Measurements from ENCODE around the gene BARX1.

Gene BARX1

DNA sequence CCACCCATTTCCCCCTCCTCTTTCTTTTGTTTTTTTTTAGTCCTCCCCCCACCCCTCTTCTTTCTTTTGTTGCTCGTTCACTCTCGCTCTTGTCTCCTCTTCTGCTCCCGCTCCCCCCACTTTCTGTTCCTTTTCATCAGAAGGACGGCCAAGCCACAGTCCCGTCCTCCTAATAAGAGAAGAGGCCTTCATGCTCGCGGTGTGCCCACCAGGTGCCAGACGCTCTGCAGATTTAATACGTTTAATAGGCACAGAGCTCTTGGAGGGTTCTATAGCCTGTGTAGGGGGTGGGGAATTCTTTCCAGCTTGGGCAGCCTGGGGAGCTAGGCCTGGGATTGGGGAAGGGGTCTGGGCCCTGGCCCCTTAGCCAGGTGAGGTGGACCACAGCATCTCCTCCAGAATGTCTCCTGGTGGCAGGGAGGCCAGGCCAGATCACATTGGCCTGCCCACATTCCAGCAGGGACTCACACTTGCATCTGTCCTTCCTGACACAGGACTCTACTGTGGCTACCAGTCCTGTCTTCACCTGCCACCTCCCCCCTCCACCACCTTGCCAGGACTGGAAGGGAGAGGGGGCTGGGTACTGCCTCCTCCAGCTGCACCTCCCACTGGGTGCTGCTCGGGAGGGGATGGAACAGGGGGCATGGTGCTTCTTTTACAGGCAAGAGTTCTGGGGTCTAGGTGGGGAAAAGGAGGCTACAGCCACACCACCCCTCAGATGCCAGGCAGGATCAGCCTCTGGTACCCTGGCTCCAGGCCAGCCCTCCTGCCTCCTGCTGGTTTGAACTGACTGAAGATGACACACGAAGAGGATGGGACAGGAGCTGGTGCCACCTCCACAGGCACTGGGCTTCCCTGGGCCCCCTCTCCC is 6.1 kb upstream of the BARX1 start:
- no peak for DNase-seq (ENCODE audit: low read depth)

DNA sequence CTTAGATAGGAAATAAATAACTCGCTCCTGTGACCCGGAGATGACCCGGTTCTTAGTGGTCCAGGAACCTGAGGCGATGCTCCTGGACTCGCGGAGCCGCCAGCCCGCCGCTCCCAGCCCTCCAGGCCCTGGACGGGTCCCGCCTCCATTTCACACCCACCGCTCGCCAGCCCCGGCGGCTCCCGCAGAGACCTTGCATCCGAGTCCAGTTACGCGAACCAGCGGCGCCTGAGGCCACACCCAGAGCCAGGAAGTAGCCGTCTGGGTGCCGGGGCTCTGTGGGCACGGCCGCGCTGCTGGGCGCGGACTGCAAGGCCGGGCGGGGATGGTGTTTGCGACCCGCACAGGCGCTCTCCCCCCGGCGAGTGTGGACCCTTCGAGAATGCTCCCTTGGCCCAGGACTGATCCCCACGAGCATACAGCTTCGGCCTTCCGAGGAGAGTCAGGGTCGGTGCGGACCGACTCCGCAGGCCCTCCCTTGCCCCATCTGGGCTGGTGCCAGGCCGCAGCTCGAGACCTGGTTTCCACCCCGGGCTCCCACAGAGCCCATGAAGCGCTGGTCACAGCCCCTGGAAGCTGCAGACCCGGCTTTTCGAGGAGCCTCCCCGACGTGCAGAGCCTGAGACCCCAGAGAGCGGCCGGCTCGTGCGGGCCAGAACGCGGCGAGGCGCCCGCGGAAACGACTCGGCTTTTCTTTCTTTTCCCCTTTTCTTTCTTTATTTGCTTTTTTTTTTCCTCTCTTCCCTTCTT is 5.2 kb upstream of the BARX1 start:
- TF ChIP-seq, protein P1, sequence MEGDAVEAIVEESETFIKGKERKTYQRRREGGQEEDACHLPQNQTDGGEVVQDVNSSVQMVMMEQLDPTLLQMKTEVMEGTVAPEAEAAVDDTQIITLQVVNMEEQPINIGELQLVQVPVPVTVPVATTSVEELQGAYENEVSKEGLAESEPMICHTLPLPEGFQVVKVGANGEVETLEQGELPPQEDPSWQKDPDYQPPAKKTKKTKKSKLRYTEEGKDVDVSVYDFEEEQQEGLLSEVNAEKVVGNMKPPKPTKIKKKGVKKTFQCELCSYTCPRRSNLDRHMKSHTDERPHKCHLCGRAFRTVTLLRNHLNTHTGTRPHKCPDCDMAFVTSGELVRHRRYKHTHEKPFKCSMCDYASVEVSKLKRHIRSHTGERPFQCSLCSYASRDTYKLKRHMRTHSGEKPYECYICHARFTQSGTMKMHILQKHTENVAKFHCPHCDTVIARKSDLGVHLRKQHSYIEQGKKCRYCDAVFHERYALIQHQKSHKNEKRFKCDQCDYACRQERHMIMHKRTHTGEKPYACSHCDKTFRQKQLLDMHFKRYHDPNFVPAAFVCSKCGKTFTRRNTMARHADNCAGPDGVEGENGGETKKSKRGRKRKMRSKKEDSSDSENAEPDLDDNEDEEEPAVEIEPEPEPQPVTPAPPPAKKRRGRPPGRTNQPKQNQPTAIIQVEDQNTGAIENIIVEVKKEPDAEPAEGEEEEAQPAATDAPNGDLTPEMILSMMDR (IDR thresholded peaks at IDR 0.05; ENCODE audit: low read depth, low read length, missing control alignments): no peak
- no peak overlapping the region for H3K4me3 ChIP-seq (ENCODE audit: low read depth, low read length)
- no peak for DNase-seq (ENCODE audit: low read depth)

More for the DNA sequence above, 6.1 kb upstream of the BARX1 start:
- TF ChIP-seq, protein P1 (IDR thresholded peaks at IDR 0.05; ENCODE audit: low read depth, low read length, missing control alignments): no peak
- no peak overlapping the region for H3K4me3 ChIP-seq (ENCODE audit: low read depth, low read length)

DNA sequence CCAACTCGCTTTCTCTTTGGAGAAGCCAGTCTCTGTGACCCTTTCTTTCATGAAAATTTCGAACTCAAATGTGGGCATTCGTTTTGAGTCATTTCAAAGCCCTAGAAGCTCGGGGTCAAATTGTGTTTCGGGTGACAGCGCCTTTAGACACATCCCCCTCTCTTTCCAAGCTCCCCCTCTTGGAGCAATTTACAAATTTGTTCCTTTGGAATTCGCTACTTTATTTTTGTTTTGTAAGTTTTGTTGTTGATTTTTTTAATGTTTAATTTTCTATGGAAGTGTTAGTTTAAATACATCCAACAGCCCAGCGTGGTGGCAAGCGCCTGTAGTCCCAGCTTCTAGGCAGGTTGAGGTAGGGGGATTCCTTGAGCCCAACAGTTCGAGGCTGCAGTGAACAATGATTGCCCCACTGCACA is 4.6 kb upstream of the BARX1 start:
- DNase-seq (ENCODE audit: low read depth): no peak
- TF ChIP-seq, protein P1 (IDR thresholded peaks at IDR 0.05; ENCODE audit: low read depth, low read length, missing control alignments): no peak
- H3K4me3 ChIP-seq (ENCODE audit: low read depth, low read length): no peak overlapping the region

DNA sequence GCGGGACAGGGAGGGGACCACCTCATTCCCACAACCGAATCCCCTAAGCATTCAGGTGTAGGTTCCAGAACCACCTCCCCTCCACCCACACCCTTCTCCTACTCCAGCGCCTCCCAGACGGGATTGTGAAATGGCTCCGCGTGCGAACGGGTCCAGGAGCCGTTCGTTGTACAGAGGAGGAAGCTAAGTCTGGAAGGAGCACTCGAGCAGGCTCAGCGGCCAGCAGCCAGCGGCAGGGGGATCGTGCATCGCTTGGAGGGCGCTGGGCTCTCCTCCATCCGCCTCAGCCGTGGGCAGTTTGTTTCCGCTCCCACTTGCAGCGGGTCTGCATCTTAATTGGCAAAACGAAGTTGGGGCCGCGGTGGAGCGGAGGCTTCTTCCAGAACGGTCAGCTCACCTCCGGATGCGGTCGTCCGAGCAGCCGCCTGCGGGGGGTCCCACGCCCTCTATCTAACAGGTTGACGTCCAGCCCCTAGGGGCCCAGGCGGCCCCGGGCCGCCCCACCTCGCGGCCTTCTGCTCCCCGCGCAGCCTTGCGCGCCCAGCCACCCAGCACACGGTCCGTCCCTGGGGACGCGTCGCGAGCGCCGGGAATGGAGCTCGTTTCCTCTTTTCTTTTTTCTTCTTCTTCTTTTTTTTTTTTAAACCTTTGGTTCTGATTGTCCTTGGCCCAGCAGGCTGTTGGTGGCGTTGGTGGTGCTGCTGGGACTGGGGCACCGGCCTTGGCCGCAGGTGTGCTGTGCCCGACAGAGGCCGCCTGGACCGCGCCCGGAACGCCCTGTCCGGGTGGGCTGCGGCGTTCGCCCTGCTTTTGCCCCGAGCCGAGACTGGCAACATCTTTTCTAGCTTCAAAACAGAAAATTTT is 3.9 kb upstream of the BARX1 start:
- H3K4me3 ChIP-seq (ENCODE audit: low read depth, low read length): no peak overlapping the region
- TF ChIP-seq, protein P1 (IDR thresholded peaks at IDR 0.05; ENCODE audit: low read depth, low read length, missing control alignments): no peak
- no peak for DNase-seq (ENCODE audit: low read depth)

DNA sequence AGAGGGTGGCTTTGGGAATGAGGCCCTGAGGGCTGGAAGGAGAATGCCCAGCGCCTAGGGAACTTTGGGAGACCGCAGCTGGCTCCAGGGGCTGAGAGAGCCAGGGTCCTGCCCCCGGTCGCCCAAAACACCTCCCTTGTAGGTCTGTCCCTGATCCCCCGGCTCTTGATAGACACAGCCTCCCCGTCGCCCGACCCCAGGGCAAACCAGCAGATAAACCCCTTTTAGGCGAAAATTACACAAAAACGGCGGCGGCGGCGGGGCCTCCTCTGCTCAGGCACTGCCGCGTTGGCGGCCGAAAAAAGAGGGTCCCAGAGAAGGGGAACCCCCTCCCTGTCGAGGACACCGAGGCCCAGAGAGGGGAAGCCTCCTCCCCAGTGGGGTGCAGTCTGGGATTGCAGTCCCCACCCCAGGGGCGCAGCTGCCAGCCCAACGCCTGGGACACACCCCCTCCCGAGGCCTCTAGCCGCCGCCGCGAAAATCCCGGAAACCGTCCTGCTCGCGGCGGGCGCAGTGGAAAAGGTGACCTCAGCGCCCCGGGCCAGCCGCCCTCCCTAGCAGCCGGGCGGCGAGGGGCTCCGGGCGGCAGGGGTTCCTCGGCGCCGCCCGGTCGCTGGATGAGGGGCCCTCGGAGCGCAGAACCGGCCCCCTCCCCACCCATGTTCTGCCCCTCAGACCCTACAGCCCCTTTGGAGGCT is 3.1 kb upstream of the BARX1 start:
- TF ChIP-seq, protein P1 (IDR thresholded peaks at IDR 0.05; ENCODE audit: low read depth, low read length, missing control alignments): no peak
- H3K4me3 ChIP-seq (ENCODE audit: low read depth, low read length): no peak overlapping the region
- no peak for DNase-seq (ENCODE audit: low read depth)

All from GM12864 (cell line).